ENCODE data around the gene WDR48. TPM values are rescaled to one million over a fixed set of nuclear protein-coding genes. Genes with fewer than 3 reads are reported as not detected.

WDR48 gene
- total RNA-seq, 2 experiments from 2014 or later: 38.7 to 40.4 TPM

- no peaks in the 10 kb centered on the region for H3K9me3 Mint-ChIP-seq
- peak overlapping the region; percentile 84 for H3K4me3 Mint-ChIP-seq
- no peak for DNase-seq
- peaks cover 58% of the 10 kb centered on the region for H3K4me1 Mint-ChIP-seq
- peak overlapping the region; percentile 70 for H3K27ac Mint-ChIP-seq
- CTCF ChIA-PET: interaction anchor here (0.8 to 3.4 kb wide), 5 partner anchors 21 to 268 kb away, joined by 3 to 35 read pairs (median 3); no protein-coding TSS in a partner anchor
- no peaks in the 10 kb centered on the region for H3K27me3 Mint-ChIP-seq
- POLR2A ChIA-PET: interaction anchor here (1.2 to 4.2 kb wide), 7 partner anchors 27 to 301 kb away, joined by 3 to 29 read pairs (median 5); partner anchors contain the start of gene RPSA
- peaks cover 11% of the 10 kb centered on the region for H3K36me3 Mint-ChIP-seq (ENCODE audit: low read depth)
These were observed 54.5 kb downstream of the WDR48 start for GRCh38 chr3:39106281-39106811.

GRCh38 chr3:39106851-39107387 lies 55.1 kb downstream of the WDR48 start:
- H3K27ac Mint-ChIP-seq: peak overlapping the region; percentile 70
- CTCF ChIA-PET: interaction anchor here (0.9 to 3.4 kb wide), 3 partner anchors 20 to 183 kb away, joined by 3 to 35 read pairs (median 18); no protein-coding TSS in a partner anchor
- H3K4me3 Mint-ChIP-seq: peak overlapping the region; percentile 84
- H3K36me3 Mint-ChIP-seq (ENCODE audit: low read depth): peaks cover 11% of the 10 kb centered on the region
- H3K27me3 Mint-ChIP-seq: no peaks in the 10 kb centered on the region
- DNase-seq: peak; percentile 29
- H3K9me3 Mint-ChIP-seq: no peaks in the 10 kb centered on the region
- POLR2A ChIA-PET: interaction anchor here (1.2 to 4.2 kb wide), 10 partner anchors 21 to 300 kb away, joined by 3 to 29 read pairs (median 5); partner anchors contain the start of gene RPSA
- peaks cover 55% of the 10 kb centered on the region for H3K4me1 Mint-ChIP-seq

- peak within 1 kb of the TSS; percentile 84 for H3K4me3 Mint-ChIP-seq
- peak; percentile 81 for DNase-seq
- H3K36me3 Mint-ChIP-seq (ENCODE audit: low read depth): peaks cover 11% of the 10 kb centered on the region
- ChIA-PET POLR2A (interaction anchor here (0.8 to 4.2 kb wide), 12 partner anchors 20 to 277 kb away, joined by 3 to 29 read pairs (median 4); no protein-coding TSS in a partner anchor), CTCF (interaction anchor here (0.5 to 3.4 kb wide), 8 partner anchors 16 to 184 kb away, joined by 3 to 18 read pairs (median 8); no protein-coding TSS in a partner anchor)
- peaks cover 50% of the 10 kb centered on the region for H3K4me1 Mint-ChIP-seq
- no peaks in the 10 kb centered on the region for H3K9me3 Mint-ChIP-seq
- H3K27me3 Mint-ChIP-seq: no peaks in the 10 kb centered on the region
- H3K27ac Mint-ChIP-seq: peak within 1 kb of the TSS; percentile 91
These were observed 55.8 kb downstream of the WDR48 start, which contains the start of the genes GORASP1 and TTC21A for GRCh38 chr3:39107388-39108199. Gene GORASP1, minus strand, starts transcription at chr3:39107627. Its CDS starts 86 bp downstream, at chr3:39107541. Gene TTC21A, plus strand, starts transcription at chr3:39107680. Its CDS starts 158 bp downstream, at chr3:39107838.

GRCh38 chr3:39108200-39108710 lies 56.4 kb downstream of the WDR48 start:
- H3K27ac Mint-ChIP-seq: peak overlapping the region; percentile 91
- POLR2A ChIA-PET: interaction anchor here (0.8 to 4.2 kb wide), 13 partner anchors 19 to 276 kb away, joined by 3 to 29 read pairs (median 4); no protein-coding TSS in a partner anchor
- DNase-seq: peak; percentile 62
- H3K4me1 Mint-ChIP-seq: peaks cover 46% of the 10 kb centered on the region
- peak overlapping the region; percentile 83 for H3K4me3 Mint-ChIP-seq
- no peaks in the 10 kb centered on the region for H3K27me3 Mint-ChIP-seq
- no peaks in the 10 kb centered on the region for H3K9me3 Mint-ChIP-seq
- CTCF ChIA-PET: interaction anchor here (0.9 to 3.4 kb wide), 7 partner anchors 19 to 183 kb away, joined by 3 to 18 read pairs (median 9); no protein-coding TSS in a partner anchor
- peaks cover 11% of the 10 kb centered on the region for H3K36me3 Mint-ChIP-seq (ENCODE audit: low read depth)

- ChIA-PET POLR2A (interaction anchor here (1.0 to 4.2 kb wide), 7 partner anchors 19 to 275 kb away, joined by 3 to 29 read pairs (median 4); no protein-coding TSS in a partner anchor), CTCF (interaction anchor here (0.6 to 3.4 kb wide), 7 partner anchors 18 to 183 kb away, joined by 3 to 18 read pairs (median 9); no protein-coding TSS in a partner anchor)
- H3K27me3 Mint-ChIP-seq: no peaks in the 10 kb centered on the region
- H3K9me3 Mint-ChIP-seq: no peaks in the 10 kb centered on the region
- H3K4me3 Mint-ChIP-seq: no peak overlapping the region
- DNase-seq: no peak
- H3K36me3 Mint-ChIP-seq (ENCODE audit: low read depth): peaks cover 11% of the 10 kb centered on the region
- H3K4me1 Mint-ChIP-seq: peaks cover 41% of the 10 kb centered on the region
- peak overlapping the region; percentile 91 for H3K27ac Mint-ChIP-seq
These were observed 57.3 kb downstream of the WDR48 start for GRCh38 chr3:39109086-39109485.

GRCh38 chr3:39110041-39110639 lies 58.3 kb downstream of the WDR48 start:
- no peak overlapping the region for H3K4me3 Mint-ChIP-seq
- H3K4me1 Mint-ChIP-seq: peaks cover 38% of the 10 kb centered on the region
- no peak overlapping the region for H3K27ac Mint-ChIP-seq
- ChIA-PET POLR2A (no interaction called here), CTCF (interaction anchor here (2.9 kb wide), 1 partner anchor 182 kb away, joined by 13 read pairs; no protein-coding TSS in a partner anchor)
- H3K36me3 Mint-ChIP-seq (ENCODE audit: low read depth): peaks cover 11% of the 10 kb centered on the region
- no peaks in the 10 kb centered on the region for H3K27me3 Mint-ChIP-seq
- DNase-seq: no peak
- H3K9me3 Mint-ChIP-seq: no peaks in the 10 kb centered on the region

GRCh38 chr3:39112113-39112512 lies 60.3 kb downstream of the WDR48 start:
- ChIA-PET CTCF (no interaction called here), POLR2A (interaction anchor here (1.2 kb wide), 1 partner anchor 8 kb away, joined by 3 read pairs; no protein-coding TSS in a partner anchor)
- no peak for DNase-seq
- peaks cover 4% of the 10 kb centered on the region for H3K36me3 Mint-ChIP-seq (ENCODE audit: low read depth)
- no peak overlapping the region for H3K4me3 Mint-ChIP-seq
- peaks cover 20% of the 10 kb centered on the region for H3K4me1 Mint-ChIP-seq
- no peaks in the 10 kb centered on the region for H3K9me3 Mint-ChIP-seq
- no peaks in the 10 kb centered on the region for H3K27me3 Mint-ChIP-seq
- no peak overlapping the region for H3K27ac Mint-ChIP-seq

GRCh38 chr3:39112535-39112934 lies 60.7 kb downstream of the WDR48 start:
- Mint-ChIP-seq H3K4me1 (peaks cover 20% of the 10 kb centered on the region), H3K9me3 (no peaks in the 10 kb centered on the region)

GRCh38 chr3:39113291-39113690 lies 61.5 kb downstream of the WDR48 start:
- Mint-ChIP-seq H3K27me3 (no peaks in the 10 kb centered on the region), H3K9me3 (no peaks in the 10 kb centered on the region), H3K4me1 (peaks cover 14% of the 10 kb centered on the region), H3K27ac (no peak overlapping the region), H3K36me3 (ENCODE audit: low read depth) (peaks cover 4% of the 10 kb centered on the region), H3K4me3 (no peak overlapping the region)
- ChIA-PET POLR2A (interaction anchor here (1.4 kb wide), 1 partner anchor 14 kb away, joined by 3 read pairs; no protein-coding TSS in a partner anchor), CTCF (no interaction called here)
- no peak for DNase-seq

More at GRCh38 chr3:39112535-39112934, 60.7 kb downstream of the WDR48 start:
- POLR2A ChIA-PET: no interaction called here
- DNase-seq: peak; percentile 3
- Mint-ChIP-seq H3K4me3 (no peak overlapping the region), H3K27me3 (no peaks in the 10 kb centered on the region), H3K27ac (no peak overlapping the region), H3K36me3 (ENCODE audit: low read depth) (peaks cover 4% of the 10 kb centered on the region)
- CTCF ChIA-PET: no interaction called here

GRCh38 chr3:39114456-39114855 lies 62.6 kb downstream of the WDR48 start:
- H3K4me1 Mint-ChIP-seq: peaks cover 2% of the 10 kb centered on the region
- DNase-seq: no peak
- H3K27me3 Mint-ChIP-seq: peaks cover 1% of the 10 kb centered on the region
- POLR2A ChIA-PET: interaction anchor here (1.0 kb wide), 1 partner anchor 13 kb away, joined by 3 read pairs; no protein-coding TSS in a partner anchor
- H3K9me3 Mint-ChIP-seq: no peaks in the 10 kb centered on the region
- H3K27ac Mint-ChIP-seq: no peak overlapping the region
- H3K36me3 Mint-ChIP-seq (ENCODE audit: low read depth): peaks cover 4% of the 10 kb centered on the region
- H3K4me3 Mint-ChIP-seq: no peak overlapping the region
- CTCF ChIA-PET: interaction anchor here (1.1 kb wide), 1 partner anchor 174 kb away, joined by 4 read pairs; no protein-coding TSS in a partner anchor

GRCh38 chr3:39115870-39116269 lies 64.1 kb downstream of the WDR48 start:
- Mint-ChIP-seq H3K27ac (no peak overlapping the region), H3K36me3 (ENCODE audit: low read depth) (no peaks in the 10 kb centered on the region), H3K9me3 (no peaks in the 10 kb centered on the region), H3K27me3 (peaks cover 1% of the 10 kb centered on the region), H3K4me3 (no peak overlapping the region), H3K4me1 (no peaks in the 10 kb centered on the region)
- ChIA-PET CTCF (interaction anchor here (1.7 kb wide), 1 partner anchor 172 kb away, joined by 6 read pairs; no protein-coding TSS in a partner anchor), POLR2A (no interaction called here)
- no peak for DNase-seq

GRCh38 chr3:39118079-39118478 lies 66.3 kb downstream of the WDR48 start:
- Mint-ChIP-seq H3K27me3 (peaks cover 1% of the 10 kb centered on the region), H3K4me3 (no peak overlapping the region), H3K4me1 (no peaks in the 10 kb centered on the region), H3K27ac (no peak overlapping the region), H3K36me3 (ENCODE audit: low read depth) (no peaks in the 10 kb centered on the region), H3K9me3 (no peaks in the 10 kb centered on the region)
- ChIA-PET POLR2A (interaction anchor here (1.2 kb wide), 1 partner anchor 9 kb away, joined by 6 read pairs; no protein-coding TSS in a partner anchor), CTCF (interaction anchor here (1.4 to 2.0 kb wide), 3 partner anchors 10 to 174 kb away, joined by 5 to 8 read pairs (median 7); no protein-coding TSS in a partner anchor)
- no peak for DNase-seq
